Cardiac muscle cell (in vitro differentiated cells and primary cell): ENCODE data around the gene CSK. TPM values are rescaled to one million over a fixed set of nuclear protein-coding genes. Genes with fewer than 3 reads are reported as not detected.

ENCODE experiments used
- DNase-seq, 2 donors: peaks; one replicate each; pipeline versions ENCODE4 v3.0.0 to v3.0.0-alpha.2; 2010 to 2017; ENCODE audit warnings: low read depth in 1 of 2, low spot score in 1 of 2
- H3K27ac ChIP-seq: fragments of 200-600 bp; sonication (generic); 2 replicates; pipeline ENCODE4 v1.5.1; 2016
- H3K27me3 ChIP-seq: fragments of 200-600 bp; sonication (generic); 2 replicates; pipeline ENCODE4 v1.6.0; 2016; ENCODE audit warnings: control low read depth
- H3K36me3 ChIP-seq: fragments of 200-600 bp; sonication (generic); 2 replicates; pipeline ENCODE4 v1.5.1; 2016; ENCODE audit warnings: control low read depth
- H3K4me1 ChIP-seq: fragments of 200-600 bp; sonication (generic); 2 replicates; pipeline ENCODE4 v1.8.1; 2017; ENCODE audit warnings: low read depth, mild to moderate bottlenecking, mixed run types
- H3K4me3 ChIP-seq: fragments of 200-600 bp; sonication (generic); 2 replicates; pipeline ENCODE4 v1.5.1; 2016; ENCODE audit warnings: mild to moderate bottlenecking
- H3K9me3 ChIP-seq: fragments of 200-600 bp; sonication (generic); 2 replicates; pipeline ENCODE4 v1.5.1; 2017; ENCODE audit warnings: low read depth, mild to moderate bottlenecking, control low read depth
- polyA plus RNA-seq: library from polyadenylated mRNA; unstranded; fragments of >200 nt; fragmentation: Nextera tagmentation; extraction: Ambion mirVana; gene quantifications from 2 replicates; pipeline ENCODE4 v1.2.1, GENCODE V29; 2016
- total RNA-seq: library from RNA; depleted of rRNA; stranded (reverse); fragments of >200 nt; gene quantifications from 2 replicates; pipeline ENCODE4 v1.2.3, GENCODE V29; 2016
- TF ChIP-seq, protein P1 (sequence below): IDR thresholded peaks from 2 replicates; pipeline ENCODE4 v1.5.1; 2012; ENCODE audit warnings: low read depth, mild to moderate bottlenecking, low read length

The CSK gene
- total and polyA plus RNA-seq, 2 experiments from 2014 or later = 26.2 to 43.1 TPM

DNA sequence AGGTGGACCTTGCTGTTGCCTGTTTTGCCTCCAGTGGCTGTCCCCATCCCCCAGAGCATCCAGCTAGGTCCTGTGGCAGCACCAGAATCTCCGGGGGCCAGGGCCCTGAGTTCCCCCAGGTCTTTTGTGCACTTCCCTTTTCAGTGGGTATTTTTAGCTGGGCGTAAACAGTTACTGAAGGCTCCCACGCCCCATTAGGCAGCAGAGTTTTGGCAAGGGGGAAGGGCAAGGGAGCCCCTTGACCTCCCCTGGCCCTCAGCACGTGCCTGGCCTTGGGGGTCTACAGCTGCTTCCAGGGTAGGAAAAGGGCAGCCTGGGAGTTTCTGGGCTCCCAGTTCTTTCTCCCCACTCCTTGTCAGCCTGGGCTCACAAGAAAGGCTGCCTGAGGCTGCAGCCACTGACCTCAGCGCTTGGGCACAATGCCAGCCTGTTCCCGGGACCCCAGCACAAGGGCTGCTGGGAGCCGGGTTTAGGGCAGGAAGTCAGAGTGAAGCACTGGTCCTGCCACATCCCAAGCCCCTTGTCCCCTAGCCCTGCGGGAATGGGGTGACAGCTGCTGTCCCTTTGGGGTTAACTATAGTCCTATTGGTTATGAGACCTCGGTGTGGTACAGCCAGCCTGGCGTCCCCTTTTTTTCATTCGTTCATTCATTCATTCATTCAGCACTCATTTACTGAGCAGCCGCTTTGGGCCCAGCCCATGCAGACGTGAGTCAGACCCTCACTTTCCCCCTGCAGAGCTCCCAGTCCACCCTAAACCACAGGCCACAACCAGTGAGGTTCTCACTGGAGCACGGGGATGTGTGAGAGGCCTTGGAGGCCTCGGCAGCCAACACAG lies 8.4 kb downstream of the CSK start:
- DNase-seq = peak; percentile 43 to 82

GRCh38 chr15:74791007-74791406 lies 9.1 kb downstream of the CSK start:
- TF ChIP-seq, protein P1, sequence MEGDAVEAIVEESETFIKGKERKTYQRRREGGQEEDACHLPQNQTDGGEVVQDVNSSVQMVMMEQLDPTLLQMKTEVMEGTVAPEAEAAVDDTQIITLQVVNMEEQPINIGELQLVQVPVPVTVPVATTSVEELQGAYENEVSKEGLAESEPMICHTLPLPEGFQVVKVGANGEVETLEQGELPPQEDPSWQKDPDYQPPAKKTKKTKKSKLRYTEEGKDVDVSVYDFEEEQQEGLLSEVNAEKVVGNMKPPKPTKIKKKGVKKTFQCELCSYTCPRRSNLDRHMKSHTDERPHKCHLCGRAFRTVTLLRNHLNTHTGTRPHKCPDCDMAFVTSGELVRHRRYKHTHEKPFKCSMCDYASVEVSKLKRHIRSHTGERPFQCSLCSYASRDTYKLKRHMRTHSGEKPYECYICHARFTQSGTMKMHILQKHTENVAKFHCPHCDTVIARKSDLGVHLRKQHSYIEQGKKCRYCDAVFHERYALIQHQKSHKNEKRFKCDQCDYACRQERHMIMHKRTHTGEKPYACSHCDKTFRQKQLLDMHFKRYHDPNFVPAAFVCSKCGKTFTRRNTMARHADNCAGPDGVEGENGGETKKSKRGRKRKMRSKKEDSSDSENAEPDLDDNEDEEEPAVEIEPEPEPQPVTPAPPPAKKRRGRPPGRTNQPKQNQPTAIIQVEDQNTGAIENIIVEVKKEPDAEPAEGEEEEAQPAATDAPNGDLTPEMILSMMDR = no peak
- Histone ChIP-seq H3K4me1 (peaks cover 30% of the 10 kb centered on the region), H3K27ac (no peak overlapping the region), H3K9me3 (no peaks in the 10 kb centered on the region), H3K4me3 (no peak overlapping the region), H3K36me3 (no peaks in the 10 kb centered on the region), H3K27me3 (no peaks in the 10 kb centered on the region)
- DNase-seq = no peak

More for the DNA sequence above, 8.4 kb downstream of the CSK start:
- TF ChIP-seq, protein P1 = no peak
- Histone ChIP-seq H3K4me1 (peaks cover 33% of the 10 kb centered on the region), H3K27ac (peak overlapping the region; percentile 85), H3K27me3 (no peaks in the 10 kb centered on the region), H3K36me3 (no peaks in the 10 kb centered on the region), H3K9me3 (no peaks in the 10 kb centered on the region), H3K4me3 (no peak overlapping the region)

GRCh38 chr15:74791667-74792066 lies 9.8 kb downstream of the CSK start:
- TF ChIP-seq, protein P1 = no peak
- Histone ChIP-seq H3K9me3 (no peaks in the 10 kb centered on the region), H3K4me1 (peaks cover 29% of the 10 kb centered on the region), H3K27me3 (no peaks in the 10 kb centered on the region), H3K4me3 (no peak overlapping the region), H3K27ac (no peak overlapping the region), H3K36me3 (no peaks in the 10 kb centered on the region)
- DNase-seq = no peak

DNA sequence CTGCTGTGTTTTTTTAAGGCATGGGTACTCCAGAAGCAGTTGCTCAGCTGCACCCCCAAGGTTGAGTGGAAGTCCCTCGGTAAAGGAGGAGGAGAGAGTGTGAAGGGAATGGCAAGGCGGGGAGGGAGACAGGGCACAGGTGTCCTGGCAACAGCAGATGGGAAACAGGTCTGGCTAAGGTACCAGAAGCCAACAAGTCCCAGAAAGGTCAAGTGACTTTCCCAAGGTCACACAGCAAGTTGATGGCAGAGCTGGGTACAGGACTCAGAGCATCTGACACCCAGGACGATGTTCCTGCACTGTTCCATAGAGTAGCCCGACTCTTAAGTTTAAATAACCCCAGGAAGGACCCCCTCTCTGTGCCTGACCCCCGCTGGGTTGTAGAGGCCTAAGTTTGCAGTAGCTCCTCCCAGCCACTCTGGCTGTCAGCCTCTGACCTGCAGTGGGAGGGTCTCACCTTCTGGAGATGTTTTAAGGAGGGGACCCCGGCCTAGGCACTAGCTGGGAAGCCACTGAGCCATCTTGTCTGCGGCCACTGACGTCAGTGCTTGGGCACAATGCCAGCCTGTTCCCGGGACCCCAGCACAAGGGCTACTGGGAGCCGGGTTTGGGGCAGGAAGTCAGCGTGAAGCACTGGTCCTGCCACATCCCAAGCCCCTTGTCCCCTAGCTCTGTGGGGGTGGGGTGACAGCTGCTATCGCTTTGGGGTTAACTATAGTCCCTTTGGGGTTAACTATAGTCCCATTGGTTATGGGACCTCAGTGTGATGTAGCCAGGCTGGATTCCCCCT lies 10.5 kb downstream of the CSK start:
- TF ChIP-seq, protein P1 = no peak
- Histone ChIP-seq H3K27ac (no peak overlapping the region), H3K4me3 (no peak overlapping the region), H3K27me3 (no peaks in the 10 kb centered on the region), H3K36me3 (no peaks in the 10 kb centered on the region), H3K9me3 (no peaks in the 10 kb centered on the region), H3K4me1 (peaks cover 21% of the 10 kb centered on the region)
- no peak for DNase-seq

DNA sequence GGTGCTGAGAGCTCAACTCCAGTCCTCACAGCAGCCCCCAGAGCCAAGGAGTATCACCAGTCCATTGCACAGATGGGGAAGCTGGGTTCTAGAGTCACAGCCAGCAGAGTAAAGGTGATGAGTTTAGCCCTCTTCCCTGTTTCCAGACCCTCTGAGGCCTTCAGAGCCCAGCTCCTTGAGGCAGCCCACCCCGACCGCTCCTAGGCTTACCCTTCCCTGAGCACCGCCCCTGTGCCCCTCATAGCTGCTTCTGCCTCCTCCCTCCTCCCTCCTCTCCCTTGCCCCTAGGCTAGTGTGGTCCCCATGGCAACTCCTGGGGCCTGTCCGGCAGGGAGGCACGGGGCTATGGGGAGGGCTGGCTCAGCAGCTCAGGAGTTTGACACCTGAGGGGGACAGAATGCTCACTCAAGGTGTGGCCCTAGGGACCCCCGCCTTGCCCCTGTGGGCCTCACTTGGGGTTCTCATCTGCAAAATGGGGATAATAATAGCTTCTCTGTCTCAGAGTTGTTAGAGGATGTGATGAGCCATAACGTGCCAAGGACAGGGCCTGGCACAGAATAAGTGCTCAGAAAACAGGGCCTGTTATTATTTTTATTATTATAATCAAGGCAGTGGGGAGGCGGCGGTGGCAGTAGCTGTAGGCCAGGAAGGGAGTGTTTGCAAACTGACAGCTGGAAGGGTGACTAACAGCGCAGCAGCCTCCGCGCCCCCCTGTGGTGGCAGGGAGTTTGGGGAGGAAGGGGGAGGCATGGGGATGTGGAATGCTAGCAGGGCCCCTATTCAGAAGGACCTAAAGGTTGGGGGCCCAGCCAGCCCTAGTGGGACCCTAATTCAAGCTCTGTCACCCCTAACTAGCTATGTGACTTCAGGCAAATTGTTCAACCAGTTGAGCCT lies 11.5 kb downstream of the CSK start:
- Histone ChIP-seq H3K27me3 (no peaks in the 10 kb centered on the region), H3K27ac (no peak overlapping the region), H3K36me3 (no peaks in the 10 kb centered on the region), H3K4me3 (no peak overlapping the region), H3K4me1 (peaks cover 18% of the 10 kb centered on the region), H3K9me3 (no peaks in the 10 kb centered on the region)
- TF ChIP-seq, protein P1 = peak; percentile 37
- DNase-seq = peak in 1 of 2 donors; percentile 30
